HG03342 (cell line): ENCODE results near the gene IFITM2.
"Not testable (repeated sequence)": the region's sequence is repeated elsewhere in the genome, so short reads cannot be mapped to it uniquely, and the experiment has no call there.

Experiments used
- ATAC-seq: cut with Tn5 transposase; IDR thresholded peaks from one replicate; pipeline ENCODE4 v1.9.1; 2021; ENCODE audit warnings: mild to moderate bottlenecking, moderate library complexity; ENCODE audit not compliant: unreplicated experiment

Gene IFITM2

GRCh38 chr11:307766-308708, at the start of gene IFITM2:
Gene IFITM2 (plus strand): TSS chr11:307816. CDS start chr11:308193, 377 bp downstream.
- not testable (repeated sequence) for ATAC-seq

GRCh38 chr11:259413-259812, 48.2 kb upstream of the IFITM2 start:
- no peak for ATAC-seq

GRCh38 chr11:261624-262023, 46.0 kb upstream of the IFITM2 start:
- no peak for ATAC-seq

- no peak for ATAC-seq
Observed at GRCh38 chr11:266676-267439, 40.8 kb upstream of the IFITM2 start.

GRCh38 chr11:267491-267994, 40.1 kb upstream of the IFITM2 start:
- no peak for ATAC-seq

- peak; percentile 35 for ATAC-seq
Observed at GRCh38 chr11:268716-269145, 38.9 kb upstream of the IFITM2 start.

- peak; percentile 61 for ATAC-seq
Observed at GRCh38 chr11:269146-269890, 38.3 kb upstream of the IFITM2 start.

GRCh38 chr11:270451-271318, 36.9 kb upstream of the IFITM2 start:
- no peak for ATAC-seq

GRCh38 chr11:271319-271715, 36.3 kb upstream of the IFITM2 start:
- no peak for ATAC-seq

GRCh38 chr11:272195-272930, 35.3 kb upstream of the IFITM2 start:
- ATAC-seq: no peak

GRCh38 chr11:272931-273198, 34.8 kb upstream of the IFITM2 start:
- no peak for ATAC-seq

- ATAC-seq: no peak
Observed at GRCh38 chr11:276219-276618, 31.4 kb upstream of the IFITM2 start.

GRCh38 chr11:278001-278951, 29.3 kb upstream of the IFITM2 start, which contains the start of gene NLRP6:
Gene NLRP6 (plus strand): TSS chr11:278407. CDS start chr11:278570, 163 bp downstream.
- no peak for ATAC-seq

GRCh38 chr11:279040-279965, 28.3 kb upstream of the IFITM2 start:
- ATAC-seq: no peak

- no peak for ATAC-seq
Observed at GRCh38 chr11:279966-280705, 27.5 kb upstream of the IFITM2 start.

- no peak for ATAC-seq
Observed at GRCh38 chr11:280706-281485, 26.7 kb upstream of the IFITM2 start.
